Limb (tissue), 2 donors: ENCODE measurements around the gene MCTP1.
"Not testable (repeated sequence)": the region's sequence is repeated elsewhere in the genome, so short reads cannot be mapped to it uniquely, and the experiment has no call there.

Experiments
- DNase-seq, 2 donors: peaks; one replicate each; pipeline ENCODE4 v3.0.0-alpha.2; 2016; ENCODE audit errors: extremely low spot score in 2 of 2

The MCTP1 gene

GRCh38 chr5:95032801-95033200 lies 252.1 kb downstream of the MCTP1 start:
- no peak for DNase-seq

DNA sequence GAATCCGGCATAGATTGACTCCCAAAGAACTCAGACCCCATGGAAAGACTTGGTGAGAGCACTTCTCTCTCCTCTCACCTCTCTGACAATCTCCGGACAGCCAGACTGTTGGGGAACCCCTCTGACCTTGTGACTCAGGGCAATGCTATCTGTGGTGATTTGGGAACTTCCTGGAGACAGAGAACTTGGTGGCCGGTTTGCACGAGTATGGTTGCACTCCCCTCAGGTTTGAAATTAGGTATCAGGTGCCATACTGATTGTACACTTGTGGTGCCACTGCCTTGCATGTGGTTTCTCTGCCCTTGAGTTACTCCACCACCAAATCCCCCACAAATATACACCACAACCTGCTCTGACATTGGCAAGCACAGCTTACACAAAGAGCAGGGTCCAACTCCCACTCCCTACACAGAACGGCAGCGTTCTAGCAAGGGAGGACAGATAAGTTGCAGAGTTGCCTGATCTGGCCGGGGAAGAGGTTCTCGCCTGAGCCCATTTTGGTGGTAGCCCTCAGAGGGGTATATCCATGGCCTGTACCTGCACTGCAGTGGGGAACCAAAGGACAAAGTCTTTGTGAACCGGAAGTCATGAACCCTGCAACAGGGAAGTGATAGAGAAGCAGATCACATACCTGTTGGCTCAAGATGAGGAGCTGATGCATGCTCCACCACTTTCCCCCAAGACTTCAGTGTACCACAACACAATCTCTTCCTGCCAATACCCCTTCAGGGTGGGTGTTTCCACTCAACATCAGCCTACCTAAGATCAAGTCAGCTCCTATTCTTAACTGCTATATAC lies 255.1 kb downstream of the MCTP1 start:
- no peak for DNase-seq

DNA sequence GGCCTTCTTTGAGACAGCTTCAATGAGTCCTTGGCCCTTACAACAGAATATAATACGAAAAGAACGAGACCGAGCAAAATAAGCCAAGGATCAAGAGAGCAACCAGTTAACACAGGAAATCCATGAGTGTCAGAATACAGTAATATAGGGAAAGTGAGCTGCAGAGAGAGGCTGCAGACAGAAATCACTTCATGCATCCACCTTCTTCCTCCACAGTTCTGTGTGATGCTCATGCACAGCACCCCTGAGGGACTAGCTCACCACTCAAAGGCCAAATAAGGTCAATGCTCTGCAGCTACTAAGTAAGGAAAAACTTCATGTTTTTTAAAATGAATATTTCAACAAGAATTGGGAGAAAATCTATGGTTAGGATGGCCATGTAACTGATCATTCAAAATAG lies 257.1 kb downstream of the MCTP1 start:
- DNase-seq: no peak

DNA sequence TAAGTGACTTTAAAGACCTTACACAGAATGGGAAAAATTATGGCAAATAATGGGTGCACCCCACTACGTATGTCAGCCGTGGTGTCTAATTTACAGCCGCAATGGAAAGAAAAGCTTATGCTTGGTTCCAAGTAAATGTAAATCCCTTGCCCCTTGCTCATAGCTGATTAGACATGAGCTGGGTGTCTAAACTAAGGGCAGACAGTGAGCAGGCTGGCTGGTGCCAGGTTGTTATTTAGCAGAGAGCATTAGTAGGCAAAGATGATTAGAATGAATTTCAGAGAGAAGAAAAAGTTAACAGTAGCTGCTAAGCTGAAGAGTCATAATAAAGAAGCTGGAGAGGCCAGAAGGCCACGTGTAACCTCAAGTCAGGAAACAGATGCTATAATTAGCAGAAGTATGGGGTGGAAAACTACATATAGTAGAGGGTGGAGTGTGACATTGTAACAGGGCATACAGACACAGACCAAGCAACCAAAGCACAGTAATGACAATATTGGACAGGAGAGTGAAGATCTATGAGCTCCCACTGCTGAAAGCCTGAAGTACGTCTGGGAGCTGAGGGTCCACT lies 257.7 kb downstream of the MCTP1 start:
- DNase-seq: no peak

DNA sequence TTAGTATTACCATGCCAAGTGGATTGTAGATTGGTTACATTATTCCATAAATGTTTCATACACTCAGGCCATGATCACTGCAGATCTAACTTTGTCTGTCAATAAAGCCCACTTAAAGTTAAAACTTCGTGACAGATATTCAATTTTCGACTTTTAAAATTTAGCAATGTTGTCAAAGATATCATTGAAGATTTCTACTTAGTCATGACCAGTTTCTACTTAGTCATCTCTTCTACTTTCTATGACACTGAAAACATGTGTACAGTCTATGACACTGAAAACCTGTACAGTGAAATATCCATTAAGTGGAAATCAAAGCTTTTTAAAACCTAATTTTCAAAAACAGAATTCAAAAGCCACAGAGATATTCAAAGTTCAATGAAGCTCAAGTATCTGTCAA lies 258.2 kb downstream of the MCTP1 start:
- no peak for DNase-seq

DNA sequence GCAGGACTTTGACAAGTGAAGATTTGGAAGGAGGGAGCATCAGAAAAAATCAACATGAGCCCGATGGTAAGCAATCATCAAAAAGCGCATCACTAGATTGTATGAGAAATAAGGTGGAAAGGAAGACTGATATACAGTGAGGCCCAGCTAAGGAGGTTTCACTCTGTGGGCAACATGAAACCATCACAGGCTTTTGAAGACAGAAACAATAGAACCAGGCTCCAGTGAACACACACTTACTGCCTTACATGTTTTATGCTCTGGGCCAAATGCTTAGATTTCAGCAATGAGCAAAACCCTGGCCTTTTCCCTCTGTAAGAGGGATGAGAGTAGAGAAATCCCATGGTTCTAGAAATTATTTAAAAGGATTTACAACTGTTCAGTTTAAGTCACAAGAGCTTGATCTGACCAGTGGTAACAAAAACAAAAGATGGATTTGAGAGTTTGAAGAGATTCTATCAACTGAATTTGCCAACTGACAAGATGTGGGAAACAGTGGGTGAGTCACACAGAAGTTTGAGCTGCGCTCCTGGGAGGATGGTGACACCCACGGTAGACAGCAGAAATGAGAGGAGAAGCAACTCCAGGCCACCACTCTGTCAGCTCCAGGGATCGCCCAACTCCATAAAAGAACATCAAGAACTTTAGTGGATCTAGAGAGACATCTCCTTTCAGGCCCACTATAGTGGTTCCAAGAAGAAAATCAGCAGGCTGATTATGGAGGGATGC lies 261.8 kb downstream of the MCTP1 start:
- DNase-seq: no peak

DNA sequence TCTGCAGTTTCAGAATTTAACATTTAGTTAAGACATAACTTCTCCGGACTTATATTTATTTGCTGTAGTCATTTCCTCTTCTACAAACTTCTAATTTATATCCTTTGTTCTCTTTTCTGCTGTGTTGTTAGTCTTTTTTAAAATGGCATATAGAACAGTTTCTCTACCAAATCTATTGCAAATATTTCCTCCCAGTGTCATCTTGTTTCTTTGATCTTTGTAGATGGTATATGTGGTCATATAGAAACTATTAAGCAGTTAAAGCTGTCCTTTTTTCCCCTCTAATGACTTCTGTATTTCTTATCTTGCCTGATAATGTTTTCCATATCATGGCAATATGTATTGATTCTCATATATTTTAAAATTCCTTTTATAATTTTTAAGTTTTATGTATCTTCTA lies 264.5 kb downstream of the MCTP1 start:
- DNase-seq: no peak

DNA sequence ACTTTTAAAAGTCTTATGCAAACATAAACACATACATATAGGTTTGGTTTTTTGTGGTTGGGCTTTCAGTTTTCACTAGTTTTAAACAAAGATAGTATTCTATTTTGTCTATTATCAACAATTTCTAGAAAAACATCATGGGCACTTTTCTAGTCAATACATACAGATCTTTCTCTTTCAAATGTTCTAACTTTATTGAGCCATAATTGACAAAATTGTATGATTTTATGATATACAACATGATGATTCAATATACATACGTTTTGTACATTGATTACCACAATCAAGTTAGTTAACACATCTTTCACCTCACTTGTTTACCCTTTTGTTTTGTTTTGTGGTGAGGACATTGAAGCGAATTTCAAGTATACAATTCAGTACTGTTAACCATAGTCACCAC lies 265.9 kb downstream of the MCTP1 start:
- no peak for DNase-seq

GRCh38 chr5:95018511-95018910 lies 266.4 kb downstream of the MCTP1 start:
- no peak for DNase-seq

GRCh38 chr5:95009812-95010211 lies 275.1 kb downstream of the MCTP1 start:
- DNase-seq: no peak

DNA sequence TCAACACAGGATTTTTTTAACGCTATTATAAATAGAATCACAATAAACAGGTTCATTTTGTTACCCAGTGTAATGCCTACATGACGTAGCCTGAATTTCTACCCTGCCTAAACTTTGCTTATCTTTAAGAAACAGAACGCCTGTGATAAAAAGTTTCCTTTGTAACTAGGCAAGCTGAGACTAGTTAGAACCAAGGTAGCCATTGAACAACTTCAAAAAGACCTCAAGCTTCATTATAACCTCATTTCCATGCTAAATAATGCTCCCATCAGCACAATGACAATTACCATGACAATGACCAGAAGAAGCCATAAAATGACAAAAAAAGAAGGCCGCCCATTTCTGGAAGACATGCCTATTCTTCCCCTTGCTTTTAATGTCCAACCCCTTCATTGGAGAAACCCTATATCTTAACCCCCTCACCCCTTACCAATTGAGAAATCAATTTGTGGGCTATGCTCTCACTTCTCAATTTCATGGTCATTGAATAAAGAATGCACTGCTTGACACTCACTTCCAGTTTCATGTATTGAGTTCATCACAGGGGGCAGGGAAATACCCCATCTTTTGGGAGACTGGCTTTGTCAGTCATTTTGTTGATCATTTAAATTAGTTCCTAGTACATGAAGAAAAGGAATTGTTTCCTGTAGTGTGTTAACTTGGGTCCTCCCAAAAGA lies 276.8 kb downstream of the MCTP1 start:
- DNase-seq: no peak

- no peak for DNase-seq
Measured at GRCh38 chr5:95005811-95006210, 279.1 kb downstream of the MCTP1 start.

DNA sequence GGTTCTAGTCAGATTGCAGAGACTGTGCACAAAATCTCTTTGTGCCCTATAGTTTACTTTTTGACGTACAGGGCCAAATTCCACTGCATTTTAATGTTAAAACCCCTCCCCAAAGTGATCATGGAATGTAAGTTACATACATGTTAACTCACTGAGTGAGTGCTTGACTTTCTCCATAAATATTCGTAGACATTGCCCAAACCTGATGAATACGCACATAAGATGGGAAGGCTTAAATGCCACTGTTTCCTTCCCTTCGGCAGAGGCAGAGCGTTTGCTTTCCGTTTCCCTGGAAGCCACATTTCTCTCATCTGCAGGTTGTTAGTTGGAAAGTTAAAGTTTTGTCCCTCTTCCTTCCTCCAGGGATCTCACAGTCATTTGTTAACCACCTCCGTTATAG lies 286.2 kb downstream of the MCTP1 start:
- DNase-seq: no peak

DNA sequence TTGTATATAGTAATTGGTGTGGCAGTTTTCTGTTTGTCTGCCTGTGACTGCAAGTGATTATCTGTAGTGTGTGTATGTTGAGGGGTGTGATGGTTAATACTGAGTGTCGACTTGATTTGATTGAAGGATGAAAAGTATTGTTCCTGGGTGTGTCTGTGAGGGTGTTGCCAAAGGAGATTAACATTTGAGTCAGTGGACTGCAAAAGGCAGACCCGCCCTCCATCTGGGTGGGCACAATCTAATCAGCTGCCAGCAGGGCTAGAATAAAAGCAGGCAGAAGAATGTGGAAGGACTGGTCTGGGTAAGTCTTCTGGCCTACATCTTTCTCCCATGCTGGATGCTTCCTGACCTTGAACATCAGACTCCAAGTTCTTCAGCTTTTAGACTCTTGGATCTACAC lies 290.4 kb downstream of the MCTP1 start:
- not testable (repeated sequence) for DNase-seq

- no peak for DNase-seq
Measured at GRCh38 chr5:94993491-94993890, 291.4 kb downstream of the MCTP1 start.

GRCh38 chr5:94992325-94992724 lies 292.6 kb downstream of the MCTP1 start:
- DNase-seq: no peak

DNA sequence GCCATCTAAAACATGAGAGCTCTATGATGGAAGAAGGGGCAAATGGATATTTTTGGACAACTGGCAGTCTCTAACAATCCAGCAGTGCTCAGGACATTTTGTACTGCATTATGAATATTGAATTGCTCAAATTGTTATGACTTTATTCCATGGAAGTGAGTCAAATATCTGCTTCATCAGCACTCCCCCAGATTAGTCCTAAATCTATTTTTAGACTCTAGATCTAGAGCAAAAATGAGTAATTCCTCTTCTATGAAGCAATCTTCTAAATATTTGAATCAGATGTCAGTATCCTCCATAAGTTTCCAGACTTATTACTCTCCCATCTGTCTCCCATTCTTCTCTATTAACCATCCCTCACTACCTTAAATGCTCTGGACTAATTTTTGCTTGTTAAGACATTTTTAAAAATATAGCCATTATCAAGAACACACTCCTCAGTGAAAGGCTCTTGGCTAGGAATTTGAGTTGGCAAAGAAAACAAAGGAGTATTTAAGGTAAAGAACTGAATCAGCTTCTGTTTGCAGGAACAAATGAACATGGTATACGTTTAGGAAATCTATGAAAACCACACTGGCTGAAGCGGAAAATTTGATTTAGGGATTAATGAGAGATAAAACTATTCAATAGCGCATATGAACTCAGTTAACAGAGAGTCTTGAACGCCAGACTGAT lies 300.9 kb downstream of the MCTP1 start:
- DNase-seq: no peak

DNA sequence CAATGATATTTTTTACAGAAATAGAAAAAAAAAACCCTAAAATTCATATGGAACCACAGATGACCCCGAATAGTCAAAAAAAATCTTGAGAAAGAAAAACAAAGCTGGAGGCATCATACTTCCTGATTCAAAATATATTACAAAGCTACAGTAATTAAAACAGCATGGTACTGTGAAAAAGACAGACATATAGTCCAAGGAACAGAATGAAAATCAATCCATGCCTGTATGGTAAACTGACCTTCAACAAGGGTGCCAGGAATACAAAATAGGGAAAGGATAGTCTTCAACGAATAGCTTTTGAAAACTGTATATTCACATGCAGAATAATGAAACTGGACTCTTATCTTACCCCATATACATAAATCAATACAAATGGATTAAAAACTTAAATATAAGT lies 307.5 kb downstream of the MCTP1 start:
- no peak for DNase-seq

GRCh38 chr5:94976853-94977252 lies 308.0 kb downstream of the MCTP1 start:
- no peak for DNase-seq

DNA sequence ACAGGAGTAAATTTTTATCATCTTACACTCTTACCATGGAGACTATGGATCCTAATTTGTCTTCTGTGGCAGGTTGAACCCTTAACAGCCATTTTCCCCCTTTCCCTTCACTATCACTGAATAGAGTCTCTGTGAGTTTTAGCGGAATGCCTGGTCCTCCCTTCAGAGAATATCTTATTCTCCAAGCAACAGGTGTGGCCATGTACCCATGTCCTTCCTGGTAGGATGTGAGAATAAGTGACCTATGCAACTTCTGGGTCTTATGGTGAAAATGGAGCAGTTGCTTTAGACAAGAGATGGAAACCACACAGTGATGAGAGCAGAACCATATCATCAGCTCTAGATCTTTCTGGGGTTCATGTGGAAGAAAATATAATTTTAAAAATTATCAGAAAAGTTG lies 312.6 kb downstream of the MCTP1 start:
- DNase-seq: no peak

DNA sequence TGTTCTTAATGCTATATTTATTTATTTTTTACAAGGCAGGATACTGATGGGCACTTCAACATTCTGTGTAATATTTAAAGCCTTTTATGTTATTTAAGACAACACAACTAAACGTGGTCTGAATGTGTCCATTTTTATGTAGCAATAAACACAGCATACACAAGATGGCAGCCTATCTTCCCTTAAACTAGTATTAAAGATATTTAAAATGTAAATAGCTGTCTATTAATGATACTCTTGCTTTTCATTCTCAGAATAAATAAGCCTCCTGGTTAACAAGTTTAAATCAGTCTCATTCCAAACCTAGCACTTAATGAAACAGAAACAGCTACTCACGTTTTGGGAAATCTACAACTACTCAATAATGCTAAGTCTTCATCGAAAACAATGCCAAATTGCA lies 315.7 kb downstream of the MCTP1 start:
- peak in 1 of 2 donors; percentile 27 for DNase-seq
